Spleen (tissue), 11 donors: ENCODE results near the gene HSCB. TPM values are rescaled to one million over a fixed set of nuclear protein-coding genes. Genes with fewer than 3 reads are reported as not detected.

ENCODE experiments used
- DNase-seq: peaks from one replicate; pipeline ENCODE4 v3.0.0-alpha.2; 2020
- H3K27ac ChIP-seq, 8 donors: fragments of 200-600 bp; sonication (generic) in 7 of 8; 1 replicate in 4 of 8; 2 replicates in 4 of 8; pipeline versions ENCODE4 v1.5.0 to v1.8.0; 2016 to 2021; ENCODE audit warnings: inconsistent platforms in 4 of 8, mild to moderate bottlenecking in 4 of 8, moderate library complexity in 1 of 8
- H3K27me3 ChIP-seq, 7 donors: fragments of 200-600 bp; sonication (generic) in 6 of 7; replicated peaks in 1 of 7; 1 replicate in 4 of 7; 2 replicates in 3 of 7; pipeline versions ENCODE4 v1.5.0 to v1.8.0; 2016 to 2021; ENCODE audit warnings: inconsistent platforms in 3 of 7, mild to moderate bottlenecking in 1 of 7
- H3K36me3 ChIP-seq, 6 donors: fragments of 200-600 bp; sonication (generic) in 5 of 6; 1 replicate in 4 of 6; 2 replicates in 2 of 6; pipeline versions ENCODE4 v1.5.0 to v1.8.0; 2016 to 2021; ENCODE audit warnings: inconsistent platforms in 2 of 6
- H3K4me1 ChIP-seq, 6 donors: fragments of 200-600 bp; sonication (generic) in 5 of 6; 1 replicate in 3 of 6; 2 replicates in 3 of 6; pipeline versions ENCODE4 v1.5.0 to v1.8.0; 2016 to 2021; ENCODE audit warnings: inconsistent platforms in 3 of 6
- H3K4me3 ChIP-seq, 8 donors: fragments of 200-600 bp; sonication (generic) in 7 of 8; 1 replicate in 4 of 8; 2 replicates in 4 of 8; pipeline versions ENCODE4 v1.5.0 to v1.8.0; 2016 to 2021; ENCODE audit warnings: inconsistent platforms in 4 of 8, mild to moderate bottlenecking in 4 of 8, moderate library complexity in 2 of 8
- H3K9me3 ChIP-seq, 8 donors: fragments of 200-600 bp; sonication (generic) in 7 of 8; 1 replicate in 4 of 8; 2 replicates in 4 of 8; pipeline versions ENCODE4 v1.5.0 to v1.8.0; 2016 to 2021; ENCODE audit warnings: inconsistent platforms in 4 of 8
- POLR2A ChIP-seq, 3 donors: fragments of 450-650 bp; IDR thresholded peaks; one replicate each; pipeline ENCODE4 v1.5.1; 2017; ENCODE audit warnings: antibody characterized with exemption in 3 of 3, mild to moderate bottlenecking in 1 of 3
- POLR2AphosphoS5 ChIP-seq, 3 donors: sonication (generic); formaldehyde crosslinking; IDR thresholded peaks; one replicate each; pipeline ENCODE4 v1.5.1; 2017; ENCODE audit warnings: antibody characterized with exemption in 3 of 3
- WGBS, 5 donors: extraction: QIAGEN DNeasy Blood & Tissue Kit in 3 of 5; methylation state at CpG; one replicate each; pipeline versions ENCODE4 v1.1.5 to v1.1.7; 2013 to 2018; 5-methylcytosine and 5-hydroxymethylcytosine counted together
- intact Hi-C: fragments of 100-400 bp; cut with DNase I; formaldehyde crosslinking; loops from one replicate; pipeline ENCODE4 v1.15.0; 2023; ENCODE audit warnings: low total_unique reads
- polyA plus RNA-seq, 3 donors: library from polyadenylated mRNA; stranded (reverse); fragments of 200-250 nt; gene quantifications; one replicate each; pipeline ENCODE4 v1.2.1, GENCODE V29; 2013
- total RNA-seq, 7 donors: library from RNA; depleted of rRNA in 3 of 7; stranded (reverse); fragments of >200 nt in 3 of 7; fragmentation: NEBNext Ultra II Directional in 4 of 7; extraction: Animal tissue kit (Norgen Biotek cat#: 25700) in 4 of 7; gene quantifications; one replicate each; pipeline versions ENCODE4 v1.1.0 to v1.2.1, GENCODE V29; 2016 to 2021
- TF ChIP-seq, protein P1 (sequence below), 11 experiments: fragments of 200-600 bp in 7 of 11; fragments of 450-650 bp in 4 of 11; sonication (generic) in 4 of 11; IDR thresholded peaks in 8 of 11; conservative IDR thresholded peaks in 3 of 11; 1 replicate in 7 of 11; 2 replicates in 4 of 11; pipeline versions ENCODE4 v1.4.0 to v1.8.0; 2016 to 2021; ENCODE audit warnings: antibody characterized with exemption in 11 of 11, inconsistent platforms in 4 of 11, mild to moderate bottlenecking in 1 of 11
- donor health status: healthy with polysubstance abuse.
- donor health status: DM: no; HTN: no; CAD: no; lungs with moderate emphysema.
- donor health status: DM: no; HTN: no; CAD: no.
- donor health status: Bipolar disorder and iron deficiency.
- donor health status: healthy.
- donor health status: DM: no; HTN: no; CAD: no.
- donor health status: DM: yes; HTN: yes; CAD: no.

The HSCB gene
- total and polyA plus RNA-seq, 10 donors = 13.5 to 26.6 (median 19.0) TPM

- intact Hi-C loops = no loop called here
- no peaks in the 10 kb centered on the region for H3K9me3 ChIP-seq
- no peak for DNase-seq
- TF ChIP-seq, protein P1, sequence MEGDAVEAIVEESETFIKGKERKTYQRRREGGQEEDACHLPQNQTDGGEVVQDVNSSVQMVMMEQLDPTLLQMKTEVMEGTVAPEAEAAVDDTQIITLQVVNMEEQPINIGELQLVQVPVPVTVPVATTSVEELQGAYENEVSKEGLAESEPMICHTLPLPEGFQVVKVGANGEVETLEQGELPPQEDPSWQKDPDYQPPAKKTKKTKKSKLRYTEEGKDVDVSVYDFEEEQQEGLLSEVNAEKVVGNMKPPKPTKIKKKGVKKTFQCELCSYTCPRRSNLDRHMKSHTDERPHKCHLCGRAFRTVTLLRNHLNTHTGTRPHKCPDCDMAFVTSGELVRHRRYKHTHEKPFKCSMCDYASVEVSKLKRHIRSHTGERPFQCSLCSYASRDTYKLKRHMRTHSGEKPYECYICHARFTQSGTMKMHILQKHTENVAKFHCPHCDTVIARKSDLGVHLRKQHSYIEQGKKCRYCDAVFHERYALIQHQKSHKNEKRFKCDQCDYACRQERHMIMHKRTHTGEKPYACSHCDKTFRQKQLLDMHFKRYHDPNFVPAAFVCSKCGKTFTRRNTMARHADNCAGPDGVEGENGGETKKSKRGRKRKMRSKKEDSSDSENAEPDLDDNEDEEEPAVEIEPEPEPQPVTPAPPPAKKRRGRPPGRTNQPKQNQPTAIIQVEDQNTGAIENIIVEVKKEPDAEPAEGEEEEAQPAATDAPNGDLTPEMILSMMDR (IDR thresholded peaks at IDR 0.05 in 8 of 11, conservative IDR thresholded peaks at IDR 0.05 in 3 of 11) = no peak
- TF ChIP-seq POLR2AphosphoS5 (IDR thresholded peaks at IDR 0.05) (no peak), POLR2A (IDR thresholded peaks at IDR 0.05) (no peak)
- no peak overlapping the region for H3K27ac ChIP-seq
- 88 to 97% (median 93%) methylated on average over 1 of the region's 1 CpG for WGBS, 5 donors
- peaks cover 0 to 100% (median 58%) of the 10 kb centered on the region in 6 donors for H3K36me3 ChIP-seq
- H3K4me3 ChIP-seq = no peak overlapping the region
- peaks cover 0 to 62% (median 35%) of the 10 kb centered on the region in 6 donors for H3K4me1 ChIP-seq
- no peaks in the 10 kb centered on the region for H3K27me3 ChIP-seq
Measured at GRCh38 chr22:28780296-28780695, 38.5 kb downstream of the HSCB start.

GRCh38 chr22:28783786-28784671 lies 42.2 kb downstream of the HSCB start:
- no peaks in the 10 kb centered on the region for H3K9me3 ChIP-seq
- H3K4me1 ChIP-seq = peaks cover 0 to 33% (median 10%) of the 10 kb centered on the region in 6 donors
- DNase-seq = no peak
- intact Hi-C loops = no loop called here
- no peak overlapping the region for H3K27ac ChIP-seq
- WGBS, 5 donors = 83 to 95% (median 89%) methylated on average over 4 of the region's 4 CpGs
- H3K4me3 ChIP-seq = no peak overlapping the region
- no peak for TF ChIP-seq POLR2A (IDR thresholded peaks at IDR 0.05)
- TF ChIP-seq, protein P1 (IDR thresholded peaks at IDR 0.05 in 8 of 11, conservative IDR thresholded peaks at IDR 0.05 in 3 of 11) = no peak
- no peak for TF ChIP-seq POLR2AphosphoS5 (IDR thresholded peaks at IDR 0.05)
- H3K27me3 ChIP-seq = no peaks in the 10 kb centered on the region
- peaks cover 0 to 100% (median 58%) of the 10 kb centered on the region in 6 donors for H3K36me3 ChIP-seq

DNA sequence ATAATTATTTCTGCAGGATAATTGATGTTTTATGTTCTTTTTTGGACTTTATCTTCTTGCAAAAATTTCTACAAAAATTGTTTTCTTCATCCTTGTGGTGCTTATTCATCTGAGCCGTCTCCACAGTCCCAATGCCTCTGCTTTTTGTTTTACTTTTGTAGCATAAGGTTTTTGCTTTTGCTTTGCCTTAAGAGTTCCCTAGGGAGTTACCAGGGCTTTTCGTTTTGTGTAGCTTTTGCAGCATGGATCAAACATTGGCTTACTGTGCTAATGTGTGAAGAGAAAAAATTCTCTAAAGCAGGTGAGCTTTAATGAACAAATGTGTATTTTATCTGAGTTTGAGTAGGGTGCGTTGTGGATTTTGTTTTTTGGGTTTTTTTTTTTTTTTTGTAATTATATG lies 46.8 kb downstream of the HSCB start:
- 64 to 81% (median 74%) methylated on average over 3 of the region's 3 CpGs for WGBS, 5 donors

More for the DNA sequence above, 46.8 kb downstream of the HSCB start:
- Histone ChIP-seq H3K4me1 (peaks cover 11 to 55% (median 37%) of the 10 kb centered on the region in 6 donors), H3K36me3 (peaks cover 0 to 77% (median 49%) of the 10 kb centered on the region in 6 donors), H3K9me3 (no peaks in the 10 kb centered on the region), H3K27me3 (no peaks in the 10 kb centered on the region), H3K4me3 (no peak overlapping the region), H3K27ac (no peak overlapping the region)
- DNase-seq = no peak
- intact Hi-C loops = no loop called here
- TF ChIP-seq POLR2A (IDR thresholded peaks at IDR 0.05) (no peak), POLR2AphosphoS5 (IDR thresholded peaks at IDR 0.05) (no peak)
- TF ChIP-seq, protein P1 (IDR thresholded peaks at IDR 0.05 in 8 of 11, conservative IDR thresholded peaks at IDR 0.05 in 3 of 11) = no peak
